GM12878 (cell line): ENCODE data around the gene MIER3. TPM values are rescaled to one million over a fixed set of nuclear protein-coding genes. Genes with fewer than 3 reads are reported as not detected.

Source experiments
- ATAC-seq: fragments of 200-7000 bp; cut with Tn5 transposase; 3 replicates; pipeline ENCODE4 v1.9.1; 2020; ENCODE audit warnings: mild to moderate bottlenecking, moderate library complexity
- BruUV-seq: library from RNA; stranded (reverse); fragments of 400-500 nt; replicated peaks from 2 replicates; lab custom pipeline; 2021; lab: Mats Ljungman, UMichigan
- CTCF ChIA-PET: fragments of 300-600 bp; sonication (Branson Sonifier 250); formaldehyde crosslinking; extraction: SDS; loops from one replicate; lab custom pipeline; 2021; ENCODE audit warnings: inconsistent platforms; lab: Yijun Ruan, JAX
- POLR2A ChIA-PET: fragments of 350-600 bp; formaldehyde crosslinking; extraction: SDS; loops from one replicate; lab custom pipeline; 2021; ENCODE audit warnings: inconsistent platforms; lab: Charles Lee
- RAD21 ChIA-PET: fragments of 300-600 bp; sonication (Branson Sonifier 250); formaldehyde crosslinking; loops from one replicate; lab custom pipeline; 2023; ENCODE audit warnings: antibody characterized with exemption; ENCODE audit not compliant: unreplicated experiment; lab: Charles Lee
- SMC1A ChIA-PET: fragments of 300-600 bp; sonication (Branson Sonifier 250); formaldehyde crosslinking; loops from one replicate; lab custom pipeline; 2023; ENCODE audit not compliant: unreplicated experiment, uncharacterized antibody; lab: Charles Lee
- DNase-seq: peaks from one replicate; pipeline ENCODE4 v3.0.0-alpha.2; 2011; ENCODE audit warnings: low read depth, low spot score
- FAIRE-seq: peaks from 3 replicates; lab custom pipeline; 2011; peaks lifted over from hg19 to GRCh38; lab: Jason Lieb, UNC
- H2AFZ ChIP-seq: 2 replicates; pipeline ENCODE4 v1.6.0; 2011; ENCODE audit warnings: low read depth, low read length, control low read depth; ENCODE audit not compliant: control insufficient read depth
- H3K27ac ChIP-seq: 2 replicates; pipeline ENCODE4 v1.5.1; 2011; ENCODE audit warnings: control low read depth; ENCODE audit not compliant: control insufficient read depth, insufficient read depth
- H3K27me3 ChIP-seq, 2 experiments: replicated peaks in 1 of 2; 2 replicates each; pipeline versions ENCODE4 v1.6.0 to v1.6.1; 2011; ENCODE audit warnings: low read length in 1 of 2; ENCODE audit not compliant: control insufficient read depth in 2 of 2, insufficient read depth in 2 of 2
- H3K36me3 ChIP-seq, 2 experiments: 2 replicates each; pipeline ENCODE4 v1.5.1; 2011; ENCODE audit warnings: low read length in 1 of 2; ENCODE audit not compliant: control insufficient read depth in 2 of 2, insufficient read depth in 2 of 2
- H3K4me1 ChIP-seq: 2 replicates; pipeline ENCODE4 v1.6.1; 2011; ENCODE audit warnings: mild to moderate bottlenecking, low read length, moderate library complexity, mixed read lengths; ENCODE audit not compliant: control insufficient read depth, insufficient read depth
- H3K4me2 ChIP-seq: 2 replicates; pipeline ENCODE4 v1.6.0; 2011; ENCODE audit warnings: control low read depth; ENCODE audit not compliant: control insufficient read depth, insufficient read depth
- H3K4me3 ChIP-seq: fragments of 200-600 bp; sonication (generic); 2 replicates; pipeline ENCODE4 v1.5.1; 2016
- H3K79me2 ChIP-seq: 2 replicates; pipeline ENCODE4 v1.6.0; 2011; ENCODE audit warnings: low read length; ENCODE audit not compliant: control insufficient read depth, insufficient read depth
- H3K9ac ChIP-seq: 2 replicates; pipeline ENCODE4 v1.8.0; 2011; ENCODE audit warnings: low read length, control low read depth, mixed read lengths; ENCODE audit not compliant: control insufficient read depth, insufficient read depth
- H3K9me3 ChIP-seq: replicated peaks from 3 replicates; pipeline ENCODE4 v1.5.1; 2011; ENCODE audit warnings: mild to moderate bottlenecking, low read length; ENCODE audit not compliant: control insufficient read depth, insufficient read depth
- H4K20me1 ChIP-seq: 2 replicates; pipeline ENCODE4 v1.6.0; 2011; ENCODE audit not compliant: control insufficient read depth, insufficient read depth
- HDGF ChIP-seq: fragments of 450-650 bp; IDR thresholded peaks from 2 replicates; pipeline ENCODE4 v1.6.1; 2016; ENCODE audit warnings: antibody characterized with exemption
- IKZF2 ChIP-seq, 2 experiments: fragments of 450-650 bp; IDR thresholded peaks; 2 replicates each; pipeline ENCODE4 v1.6.1; 2017; ENCODE audit warnings: mild to moderate bottlenecking in 2 of 2, moderate library complexity in 2 of 2
- NRF1 ChIP-seq: conservative IDR thresholded peaks from 2 replicates; pipeline ENCODE4 v1.6.1; 2011; ENCODE audit warnings: mild to moderate bottlenecking, low read depth, low read length, improper control_type of control experiment
- WGBS: methylation state at CpG from one replicate; pipeline ENCODE4 v1.1.6; 2016; ENCODE audit warnings: low lambda C conversion rate; ENCODE audit not compliant: insufficient replicate concordance, insufficient coverage; ENCODE audit errors: missing lambda C conversion rate; 5-methylcytosine and 5-hydroxymethylcytosine counted together
- in situ Hi-C: fragments of 300-500 bp; cut with MboI; formaldehyde crosslinking; loops from 9 replicates; pipeline ENCODE4 v1.14.3; 2018; ENCODE audit warnings: mixed read lengths
- intact Hi-C: fragments of 100-400 bp; cut with micrococcal nuclease; formaldehyde crosslinking; loops from one replicate; pipeline ENCODE4 v1.14.2; 2022; ENCODE audit not compliant: unreplicated experiment
- polyA plus RNA-seq, 11 experiments: library from polyadenylated mRNA; depleted of rRNA in 4 of 11; unstranded in 6 of 11; stranded (reverse) in 5 of 11; fragments of >200 nt; fragmentation: Nextera tagmentation in 4 of 11; fragmentation: Illumina TruSeq in 1 of 11; extraction: Ambion mirVana in 4 of 11; extraction: Trizol in 1 of 11; gene quantifications; 1 replicate in 1 of 11; 2 replicates in 10 of 11; pipeline versions ENCODE4 v1.2.1 to v1.2.3, GENCODE V29; 2011 to 2016; ENCODE audit warnings: inconsistent platforms in 2 of 11, missing spikeins in 2 of 11, low read depth in 1 of 11
- total RNA-seq, 4 experiments: library from RNA; depleted of rRNA in 3 of 4; stranded (reverse); fragments of >200 nt in 3 of 4; fragmentation: Illumina TruSeq in 1 of 4; extraction: Trizol in 1 of 4; gene quantifications; 2 replicates each; pipeline versions ENCODE4 v1.2.1 to v1.2.3, GENCODE V29; 2013 to 2021
- TF ChIP-seq, protein P1 (sequence below): fragments of 450-650 bp; IDR thresholded peaks from 2 replicates; pipeline ENCODE4 v1.6.1; 2017; ENCODE audit warnings: mild to moderate bottlenecking, low read depth, inconsistent platforms; ENCODE audit not compliant: poor library complexity, severe bottlenecking

MIER3 gene
- total and polyA plus RNA-seq, 10 of the 15 experiments (the other 5 are each of a cell fraction or from before 2014, with no cell fraction given): 2.9 to 14.6 (median 7.2) TPM

DNA sequence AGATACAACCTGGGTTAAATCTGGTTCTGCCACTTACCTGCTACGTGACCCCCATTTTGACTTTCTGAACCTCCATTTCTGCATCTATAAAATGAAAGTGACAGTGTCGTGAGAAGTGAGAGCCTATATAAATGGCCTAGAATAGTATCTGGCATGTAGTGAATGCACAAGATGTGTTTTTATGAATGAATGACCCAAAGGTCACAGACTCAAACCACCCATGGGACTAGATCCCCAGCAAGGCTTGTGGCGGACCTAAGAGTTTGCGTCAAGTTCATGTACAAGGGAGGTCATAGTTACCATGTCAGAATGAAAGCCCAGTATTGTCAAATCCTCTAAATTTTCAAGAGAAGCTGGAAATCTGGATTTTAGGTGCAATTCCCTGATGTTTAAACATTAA lies 53.7 kb downstream of the MIER3 start:
- no peak for DNase-seq
- RAD21 ChIA-PET: interaction anchor here (2.5 to 2.8 kb wide), 2 partner anchors 12 to 627 kb away, joined by 14 to 15 read pairs; partner anchors contain the start of gene SETD9

DNA sequence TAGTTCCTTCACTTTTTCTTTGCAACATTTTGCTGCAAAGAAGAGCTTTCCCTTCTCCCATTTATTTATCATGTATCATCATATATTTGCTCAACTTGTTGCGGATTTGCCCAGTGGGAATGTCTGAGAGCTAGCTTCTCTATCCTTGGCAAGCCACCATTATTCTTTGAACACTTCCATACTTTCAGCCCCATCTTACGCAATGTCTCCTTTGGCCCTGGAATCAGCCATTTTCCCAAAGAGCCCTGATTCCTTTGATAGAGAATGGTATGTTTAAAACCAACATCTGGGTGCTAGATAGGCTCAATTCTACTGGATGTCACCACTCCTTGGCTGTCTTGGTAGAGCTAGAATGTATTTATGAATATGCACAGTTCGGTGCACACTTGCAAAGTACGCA lies 55.2 kb downstream of the MIER3 start:
- ChIA-PET POLR2A (no interaction called here), RAD21 (interaction anchor here (0.6 kb wide), 1 partner anchor 326 kb away, joined by 3 read pairs; no protein-coding TSS in a partner anchor), CTCF (interaction anchor here (1.0 to 3.4 kb wide), 9 partner anchors 11 to 626 kb away, joined by 3 to 19 read pairs (median 3); no protein-coding TSS in a partner anchor), SMC1A (interaction anchor here (0.5 to 2.6 kb wide), 3 partner anchors 18 to 1880 kb away, joined by 3 to 14 read pairs (median 5); no protein-coding TSS in a partner anchor)
- 98% methylated on average over 4 of the region's 4 CpGs for WGBS
- H2AFZ ChIP-seq: no peak overlapping the region
- BruUV-seq: no TSS peak
- in situ Hi-C loops (no loop called here), intact Hi-C loops (no loop called here)
- TF ChIP-seq NRF1 (no peak), IKZF2 (IDR thresholded peaks at IDR 0.05) (no peak)
- no peaks in the 10 kb centered on the region for H3K9me3 ChIP-seq
- FAIRE-seq (no peak), DNase-seq (no peak), ATAC-seq (no peak)
- H3K4me1 ChIP-seq: no peaks in the 10 kb centered on the region
- H3K79me2 ChIP-seq: no peaks in the 10 kb centered on the region
- H3K4me2 ChIP-seq: no peak overlapping the region
- H3K36me3 ChIP-seq: no peaks in the 10 kb centered on the region
- H3K27me3 ChIP-seq: no peaks in the 10 kb centered on the region
- H3K27ac ChIP-seq: no peak overlapping the region
- H3K9ac ChIP-seq: no peak overlapping the region
- H3K4me3 ChIP-seq: no peak overlapping the region
- H4K20me1 ChIP-seq: no peaks in the 10 kb centered on the region

More for the DNA sequence above, 53.7 kb downstream of the MIER3 start:
- no peak for FAIRE-seq
- H4K20me1 ChIP-seq: no peaks in the 10 kb centered on the region
- H3K9me3 ChIP-seq: no peaks in the 10 kb centered on the region
- H3K4me2 ChIP-seq: no peak overlapping the region
- intact Hi-C loops: no loop called here
- no peak for TF ChIP-seq HDGF
- TF ChIP-seq, protein P1, sequence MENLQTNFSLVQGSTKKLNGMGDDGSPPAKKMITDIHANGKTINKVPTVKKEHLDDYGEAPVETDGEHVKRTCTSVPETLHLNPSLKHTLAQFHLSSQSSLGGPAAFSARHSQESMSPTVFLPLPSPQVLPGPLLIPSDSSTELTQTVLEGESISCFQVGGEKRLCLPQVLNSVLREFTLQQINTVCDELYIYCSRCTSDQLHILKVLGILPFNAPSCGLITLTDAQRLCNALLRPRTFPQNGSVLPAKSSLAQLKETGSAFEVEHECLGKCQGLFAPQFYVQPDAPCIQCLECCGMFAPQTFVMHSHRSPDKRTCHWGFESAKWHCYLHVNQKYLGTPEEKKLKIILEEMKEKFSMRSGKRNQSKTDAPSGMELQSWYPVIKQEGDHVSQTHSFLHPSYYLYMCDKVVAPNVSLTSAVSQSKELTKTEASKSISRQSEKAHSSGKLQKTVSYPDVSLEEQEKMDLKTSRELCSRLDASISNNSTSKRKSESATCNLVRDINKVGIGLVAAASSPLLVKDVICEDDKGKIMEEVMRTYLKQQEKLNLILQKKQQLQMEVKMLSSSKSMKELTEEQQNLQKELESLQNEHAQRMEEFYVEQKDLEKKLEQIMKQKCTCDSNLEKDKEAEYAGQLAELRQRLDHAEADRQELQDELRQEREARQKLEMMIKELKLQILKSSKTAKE: no peak
- TF ChIP-seq, all 136 proteins: peak for 0
- no peak for ATAC-seq
- in situ Hi-C loops: no loop called here
- no peaks in the 10 kb centered on the region for H3K27me3 ChIP-seq
- POLR2A ChIA-PET: no interaction called here
- no peaks in the 10 kb centered on the region for H3K36me3 ChIP-seq
- BruUV-seq: no TSS peak
- H3K79me2 ChIP-seq: no peaks in the 10 kb centered on the region
- SMC1A ChIA-PET: interaction anchor here (0.8 to 2.6 kb wide), 2 partner anchors 240 to 627 kb away, joined by 7 to 14 read pairs; no protein-coding TSS in a partner anchor
- CTCF ChIA-PET: interaction anchor here (0.7 to 3.4 kb wide), 7 partner anchors 60 to 627 kb away, joined by 3 to 19 read pairs (median 4); no protein-coding TSS in a partner anchor
- no peak overlapping the region for H3K9ac ChIP-seq
- WGBS: 76% methylated on average over 4 of the region's 4 CpGs
- H3K4me3 ChIP-seq: no peak overlapping the region
- no peak overlapping the region for H3K27ac ChIP-seq
- no peaks in the 10 kb centered on the region for H3K4me1 ChIP-seq
- no peak overlapping the region for H2AFZ ChIP-seq
